Body of pancreas (tissue), 4 donors: ENCODE results near the gene ERCC1. TPM values are rescaled to one million over a fixed set of nuclear protein-coding genes. Genes with fewer than 3 reads are reported as not detected.
A peak's percentile ranks its signal among the peaks of the same experiment; 100 is the strongest.

Experiments
- ATAC-seq: fragments of 150-250 bp; one replicate; pipeline ENCODE4 v1.9.1; 2016
- DNase-seq, 4 donors: peaks; one replicate each; pipeline ENCODE4 v3.0.0-alpha.2; 2019
- H3K27ac ChIP-seq, 4 donors: fragments of 200-600 bp; sonication (generic); 1 replicate in 3 of 4; 2 replicates in 1 of 4; pipeline versions ENCODE4 v1.5.1 to v1.6.1; 2016 to 2019; ENCODE audit warnings: mild to moderate bottlenecking in 1 of 4, mixed read lengths in 1 of 4, moderate library complexity in 1 of 4
- H3K27me3 ChIP-seq, 2 donors: fragments of 200-600 bp; sonication (generic); one replicate each; pipeline ENCODE4 v1.6.0; 2016; ENCODE audit warnings: mild to moderate bottlenecking in 1 of 2
- H3K36me3 ChIP-seq, 2 donors: fragments of 200-600 bp; sonication (generic); replicated peaks in 1 of 2; 2 replicates each; pipeline ENCODE4 v1.5.1; 2016; ENCODE audit warnings: low read depth in 2 of 2; ENCODE audit not compliant: insufficient read depth in 1 of 2
- H3K4me1 ChIP-seq: fragments of 200-600 bp; sonication (generic); one replicate; pipeline ENCODE4 v1.6.0; 2016
- H3K4me3 ChIP-seq, 2 donors: fragments of 200-600 bp; sonication (generic); 1 replicate in 1 of 2; 2 replicates in 1 of 2; pipeline ENCODE4 v1.5.1; 2016 to 2019
- H3K9me3 ChIP-seq, 3 donors: fragments of 200-600 bp; sonication (generic); 1 replicate in 2 of 3; 2 replicates in 1 of 3; pipeline ENCODE4 v1.5.1; 2016
- POLR2A ChIP-seq, 3 donors: fragments of 450-650 bp; IDR thresholded peaks; one replicate each; pipeline ENCODE4 v1.6.1; 2016; ENCODE audit warnings: antibody characterized with exemption in 3 of 3, mild to moderate bottlenecking in 2 of 3
- WGBS, 2 donors: methylation state at CpG; one replicate each; pipeline ENCODE4 v1.1.5; 2017; 5-methylcytosine and 5-hydroxymethylcytosine counted together
- intact Hi-C: fragments of 100-400 bp; cut with DNase I; formaldehyde crosslinking; loops from one replicate; pipeline ENCODE4 v1.15.1; 2023
- total RNA-seq, 2 donors: library from RNA; depleted of rRNA; stranded (reverse); fragments of >200 nt; gene quantifications; one replicate each; pipeline ENCODE4 v1.1.0, GENCODE V29; 2016
- TF ChIP-seq, protein P1 (sequence below), 7 experiments: fragments of 450-650 bp in 4 of 7; fragments of 200-600 bp in 3 of 7; sonication (generic) in 3 of 7; IDR thresholded peaks; one replicate each; pipeline ENCODE4 v1.5.1; 2016 to 2019; ENCODE audit warnings: antibody characterized with exemption in 7 of 7

The ERCC1 gene
- total RNA-seq, 2 donors from 2014 or later, result 91.3 to 97.9 TPM

DNA sequence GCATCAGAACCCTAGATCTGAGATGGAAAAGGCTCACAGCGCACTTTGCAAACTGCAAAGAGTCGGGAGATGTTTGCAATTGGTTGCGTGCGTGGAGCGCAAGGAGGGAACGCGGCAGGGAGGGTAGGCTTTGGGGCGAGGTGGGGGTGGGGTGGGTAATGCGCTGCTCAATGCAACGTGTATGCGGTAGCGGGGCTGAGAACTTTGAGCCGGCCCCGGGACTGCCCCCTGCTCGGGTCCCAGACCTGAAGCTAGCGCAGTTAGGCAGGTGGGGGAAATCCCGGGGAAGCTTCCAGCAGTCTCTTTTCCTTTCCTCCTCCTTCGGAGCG, 45.0 kb upstream of the ERCC1 start:
- intact Hi-C loops, result no loop called here
- no peaks in the 10 kb centered on the region for H3K36me3 ChIP-seq
- no peak for DNase-seq
- peak overlapping the region; percentile 92 to 97 (median 93) for H3K27ac ChIP-seq
- no peaks in the 10 kb centered on the region for H3K27me3 ChIP-seq
- ATAC-seq, result peak; percentile 5
- WGBS, 2 donors, result 0 to 1% methylated on average over 16 to 19 of the region's 19 CpGs
- H3K9me3 ChIP-seq, result no peaks in the 10 kb centered on the region
- no peak for TF ChIP-seq POLR2A (IDR thresholded peaks at IDR 0.05)
- TF ChIP-seq, protein P1, sequence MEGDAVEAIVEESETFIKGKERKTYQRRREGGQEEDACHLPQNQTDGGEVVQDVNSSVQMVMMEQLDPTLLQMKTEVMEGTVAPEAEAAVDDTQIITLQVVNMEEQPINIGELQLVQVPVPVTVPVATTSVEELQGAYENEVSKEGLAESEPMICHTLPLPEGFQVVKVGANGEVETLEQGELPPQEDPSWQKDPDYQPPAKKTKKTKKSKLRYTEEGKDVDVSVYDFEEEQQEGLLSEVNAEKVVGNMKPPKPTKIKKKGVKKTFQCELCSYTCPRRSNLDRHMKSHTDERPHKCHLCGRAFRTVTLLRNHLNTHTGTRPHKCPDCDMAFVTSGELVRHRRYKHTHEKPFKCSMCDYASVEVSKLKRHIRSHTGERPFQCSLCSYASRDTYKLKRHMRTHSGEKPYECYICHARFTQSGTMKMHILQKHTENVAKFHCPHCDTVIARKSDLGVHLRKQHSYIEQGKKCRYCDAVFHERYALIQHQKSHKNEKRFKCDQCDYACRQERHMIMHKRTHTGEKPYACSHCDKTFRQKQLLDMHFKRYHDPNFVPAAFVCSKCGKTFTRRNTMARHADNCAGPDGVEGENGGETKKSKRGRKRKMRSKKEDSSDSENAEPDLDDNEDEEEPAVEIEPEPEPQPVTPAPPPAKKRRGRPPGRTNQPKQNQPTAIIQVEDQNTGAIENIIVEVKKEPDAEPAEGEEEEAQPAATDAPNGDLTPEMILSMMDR (IDR thresholded peaks at IDR 0.05), result no peak
- H3K4me1 ChIP-seq, result peaks cover 25% of the 10 kb centered on the region
- H3K4me3 ChIP-seq, result peak overlapping the region; percentile 2 to 23

DNA sequence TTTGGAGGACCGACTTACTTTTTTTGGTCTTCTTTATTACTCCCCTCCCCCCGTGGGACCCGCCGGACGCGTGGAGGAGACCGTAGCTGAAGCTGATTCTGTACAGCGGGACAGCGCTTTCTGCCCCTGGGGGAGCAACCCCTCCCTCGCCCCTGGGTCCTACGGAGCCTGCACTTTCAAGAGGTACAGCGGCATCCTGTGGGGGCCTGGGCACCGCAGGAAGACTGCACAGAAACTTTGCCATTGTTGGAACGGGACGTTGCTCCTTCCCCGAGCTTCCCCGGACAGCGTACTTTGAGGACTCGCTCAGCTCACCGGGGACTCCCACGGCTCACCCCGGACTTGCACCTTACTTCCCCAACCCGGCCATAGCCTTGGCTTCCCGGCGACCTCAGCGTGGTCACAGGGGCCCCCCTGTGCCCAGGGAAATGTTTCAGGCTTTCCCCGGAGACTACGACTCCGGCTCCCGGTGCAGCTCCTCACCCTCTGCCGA, 44.5 kb upstream of the ERCC1 start:
- Histone ChIP-seq H3K36me3 (no peaks in the 10 kb centered on the region), H3K27ac (peak overlapping the region; percentile 77 to 97 (median 93)), H3K27me3 (no peaks in the 10 kb centered on the region), H3K9me3 (no peaks in the 10 kb centered on the region), H3K4me3 (peak overlapping the region; percentile 2 to 23), H3K4me1 (peaks cover 25% of the 10 kb centered on the region)
- TF ChIP-seq, protein P1 (IDR thresholded peaks at IDR 0.05), result peak in 1 of 7 experiments; percentile 10
- TF ChIP-seq POLR2A (IDR thresholded peaks at IDR 0.05), result no peak
- ATAC-seq (no peak), DNase-seq (peak; percentile 45 to 55 (median 48))
- 0 to 1% methylated on average over 18 to 31 of the region's 31 CpGs for WGBS, 2 donors
- intact Hi-C loops, result no loop called here

DNA sequence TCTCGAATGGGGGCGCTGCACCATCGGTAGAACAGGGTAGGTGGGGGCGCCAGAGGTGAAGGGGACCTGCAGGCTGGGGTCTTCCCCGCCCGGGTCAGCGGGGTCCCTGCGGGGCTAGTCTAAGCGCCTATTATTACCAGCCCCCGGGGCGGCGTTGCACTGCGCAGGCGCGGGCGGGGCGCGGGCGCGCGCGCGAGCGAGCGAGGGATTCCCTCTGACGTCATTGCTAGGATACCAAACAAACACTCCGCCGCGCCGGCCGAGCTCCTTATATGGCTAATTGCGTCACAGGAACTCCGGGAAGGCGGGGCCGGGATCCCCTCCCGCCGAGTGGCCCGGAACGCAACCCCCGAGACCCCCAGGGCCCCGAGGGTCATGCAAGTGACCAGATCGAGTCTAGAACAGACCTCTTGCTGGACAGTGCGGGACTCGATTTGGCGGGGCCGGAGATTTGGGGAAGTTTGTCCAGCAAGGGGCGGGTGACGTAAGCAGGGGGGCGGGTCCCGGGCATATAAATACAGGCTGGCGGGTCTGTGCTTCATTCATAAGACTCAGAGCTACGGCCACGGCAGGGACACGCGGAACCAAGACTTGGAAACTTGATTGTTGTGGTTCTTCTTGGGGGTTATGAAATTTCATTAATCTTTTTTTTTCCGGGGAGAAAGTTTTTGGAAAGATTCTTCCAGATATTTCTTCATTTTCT, 43.9 kb upstream of the ERCC1 start, which contains the start of gene FOSB:
Gene FOSB, plus strand, starts transcription at position 541 of the 703 bp plus-strand sequence. CDS start 591 bp downstream, outside the sequence.
- Histone ChIP-seq H3K4me1 (peaks cover 25% of the 10 kb centered on the region), H3K9me3 (no peaks in the 10 kb centered on the region), H3K27ac (peak within 1 kb of the TSS; percentile 92 to 97 (median 93)), H3K4me3 (peak within 1 kb of the TSS; percentile 2 to 23), H3K27me3 (no peaks in the 10 kb centered on the region), H3K36me3 (no peaks in the 10 kb centered on the region)
- peak; percentile 72 for ATAC-seq
- peak; percentile 80 to 99 (median 98) for TF ChIP-seq POLR2A (IDR thresholded peaks at IDR 0.05)
- TF ChIP-seq, protein P1 (IDR thresholded peaks at IDR 0.05), result no peak
- intact Hi-C loops, result no loop called here
- peak; percentile 96 to 98 (median 98) for DNase-seq
- 0% methylated on average over 20 to 56 of the region's 56 CpGs for WGBS, 2 donors

DNA sequence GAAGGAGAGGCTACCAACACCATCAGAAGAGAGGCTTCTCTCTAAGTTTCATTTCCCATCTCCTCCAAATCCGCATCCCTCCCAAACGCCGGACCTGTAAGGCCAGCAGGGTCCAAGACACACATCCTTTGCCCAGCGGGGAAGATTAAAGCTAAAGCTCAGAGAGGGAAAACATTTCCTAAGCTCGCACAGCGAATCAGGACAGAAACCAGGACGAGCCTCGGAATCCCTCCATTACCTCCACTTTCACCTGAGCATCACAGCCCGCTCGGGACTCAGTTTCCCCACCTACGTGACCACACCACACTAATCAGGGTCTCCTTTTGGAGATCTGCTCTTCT, 43.4 kb upstream of the ERCC1 start:
- no peak for DNase-seq
- intact Hi-C loops, result no loop called here
- H3K9me3 ChIP-seq, result no peaks in the 10 kb centered on the region
- H3K27me3 ChIP-seq, result no peaks in the 10 kb centered on the region
- peak overlapping the region; percentile 77 to 97 (median 93) for H3K27ac ChIP-seq
- 1 to 2% methylated on average over 11 of the region's 11 CpGs for WGBS, 2 donors
- H3K36me3 ChIP-seq, result no peaks in the 10 kb centered on the region
- no peak for ATAC-seq
- TF ChIP-seq, protein P1 (IDR thresholded peaks at IDR 0.05), result peak in 1 of 7 experiments; percentile 8
- TF ChIP-seq POLR2A (IDR thresholded peaks at IDR 0.05), result no peak
- H3K4me1 ChIP-seq, result peaks cover 25% of the 10 kb centered on the region
- no peak overlapping the region for H3K4me3 ChIP-seq
